GM19238 (cell line): ENCODE measurements around the gene MYL11.
A peak's percentile ranks its signal among the peaks of the same experiment; 100 is the strongest.
"Not testable (repeated sequence)": the region's sequence is repeated elsewhere in the genome, so short reads cannot be mapped to it uniquely, and the experiment has no call there.

Source experiments
- DNase-seq: peaks from one replicate; pipeline ENCODE4 v3.0.0; 2011; ENCODE audit warnings: low spot score; ENCODE audit not compliant: insufficient read length

The MYL11 gene

DNA sequence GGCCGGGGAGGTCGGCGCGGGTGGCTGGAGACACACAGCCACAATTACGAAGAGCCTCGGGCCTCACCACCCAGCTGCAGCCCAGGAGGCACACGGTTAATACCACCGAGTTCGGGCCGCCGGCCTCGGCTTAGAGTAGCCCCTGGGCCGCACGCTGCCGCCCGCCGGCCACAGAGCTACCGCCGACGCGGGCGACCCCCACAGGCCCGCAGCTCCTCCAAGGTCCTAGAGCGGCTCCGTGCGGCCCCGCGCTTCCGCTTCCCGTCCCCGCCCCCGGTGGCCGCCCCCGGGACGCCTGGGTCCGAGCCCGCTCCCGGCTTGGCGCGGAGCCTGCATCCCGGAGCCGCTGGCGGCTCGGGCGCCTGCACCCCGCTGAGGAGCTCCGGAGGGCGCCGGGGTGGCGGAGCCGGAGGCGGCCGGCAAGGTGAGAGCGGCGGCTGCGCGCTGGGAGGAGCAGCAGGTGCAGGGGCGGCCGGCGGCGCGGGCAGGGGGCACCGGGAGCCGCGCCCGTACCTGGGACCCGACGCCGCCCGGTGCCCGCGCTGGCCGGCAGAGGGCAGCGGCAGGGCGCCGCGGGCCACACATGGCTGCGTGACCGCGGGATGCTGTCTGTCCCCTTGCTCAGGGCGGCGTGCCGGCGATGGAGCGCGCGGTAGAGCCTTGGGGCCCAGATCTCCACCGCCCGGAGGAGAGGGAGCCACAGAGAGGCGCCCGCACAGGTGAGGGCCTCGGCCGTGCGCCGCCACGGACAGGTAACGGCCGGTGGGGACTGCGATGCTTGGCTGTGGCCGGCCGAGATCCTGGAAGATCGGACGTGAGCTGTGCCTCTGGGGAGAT is 20.8 kb downstream of the MYL11 start, which contains the start of gene ZNF48:
ZNF48 (plus strand) TSS at position 266 of the 837 bp plus-strand sequence; CDS start at position 641, 375 bp downstream.
- peak; percentile 77 for DNase-seq

DNA sequence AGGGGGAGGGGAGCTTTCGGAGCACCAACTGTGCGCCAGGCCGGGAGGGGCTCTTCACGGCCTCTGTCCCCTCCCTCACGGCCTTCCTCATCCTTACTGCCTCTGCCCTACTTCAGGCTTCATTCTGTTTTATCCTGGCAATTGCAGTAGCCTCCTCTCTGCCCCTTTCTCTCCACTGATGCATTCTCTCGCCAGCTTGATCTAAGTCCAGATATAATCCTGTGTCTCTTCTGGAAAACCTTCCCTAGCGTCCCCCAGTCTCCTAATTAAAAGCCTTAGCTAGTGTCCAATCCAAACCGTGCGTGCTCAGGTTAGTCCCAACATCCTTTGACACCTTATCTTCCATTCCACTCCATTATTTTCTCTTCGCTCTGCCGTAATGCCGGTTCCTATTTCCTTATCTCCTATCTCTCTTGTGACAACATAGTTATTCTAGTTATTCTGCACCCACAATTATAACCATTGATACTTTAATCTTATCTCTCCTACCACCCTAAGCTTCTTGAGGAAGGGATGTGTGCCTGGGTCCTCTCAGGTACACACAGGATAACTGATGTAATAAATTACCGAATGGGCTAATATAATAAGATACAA is 21.5 kb downstream of the MYL11 start:
- no peak for DNase-seq

DNA sequence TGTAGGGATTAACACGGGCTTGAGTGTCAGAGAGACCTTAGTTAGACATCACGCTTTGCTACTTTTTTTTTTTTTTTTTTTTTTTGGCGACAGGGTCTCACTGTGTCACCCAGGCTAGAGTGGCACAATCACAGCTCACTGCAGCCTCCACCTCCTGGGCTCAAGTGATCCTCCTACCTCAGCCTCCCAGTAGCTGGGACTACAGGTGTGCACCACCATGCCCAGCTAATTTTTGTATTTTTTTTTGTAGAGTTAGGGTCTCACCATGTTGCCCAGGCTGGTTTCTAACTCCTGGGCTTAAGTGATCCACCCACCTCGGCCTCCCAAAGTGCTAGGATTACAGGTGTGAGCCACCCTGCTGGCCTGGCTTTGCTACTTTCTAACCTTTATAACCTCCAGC is 22.0 kb downstream of the MYL11 start:
- DNase-seq: not testable (repeated sequence)

DNA sequence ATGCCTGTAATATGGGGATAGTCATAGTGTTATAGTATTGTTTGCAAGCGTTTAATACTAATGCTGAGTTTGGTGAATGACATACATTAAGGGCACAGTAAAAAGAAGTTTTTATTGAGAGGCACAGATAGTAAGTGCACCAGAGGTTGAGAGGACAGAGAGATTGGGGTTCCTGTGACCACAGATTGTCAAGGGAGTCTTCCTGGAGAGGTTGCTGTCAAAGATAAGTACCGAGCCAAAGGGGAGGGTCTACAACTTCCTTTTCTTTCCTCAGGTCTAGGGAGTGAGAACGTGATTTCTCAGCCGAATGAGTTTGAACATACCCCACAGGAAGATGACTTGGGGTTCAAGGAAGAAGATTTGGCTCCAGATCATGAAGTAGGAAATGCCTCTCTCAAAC is 22.5 kb downstream of the MYL11 start:
- no peak for DNase-seq

DNA sequence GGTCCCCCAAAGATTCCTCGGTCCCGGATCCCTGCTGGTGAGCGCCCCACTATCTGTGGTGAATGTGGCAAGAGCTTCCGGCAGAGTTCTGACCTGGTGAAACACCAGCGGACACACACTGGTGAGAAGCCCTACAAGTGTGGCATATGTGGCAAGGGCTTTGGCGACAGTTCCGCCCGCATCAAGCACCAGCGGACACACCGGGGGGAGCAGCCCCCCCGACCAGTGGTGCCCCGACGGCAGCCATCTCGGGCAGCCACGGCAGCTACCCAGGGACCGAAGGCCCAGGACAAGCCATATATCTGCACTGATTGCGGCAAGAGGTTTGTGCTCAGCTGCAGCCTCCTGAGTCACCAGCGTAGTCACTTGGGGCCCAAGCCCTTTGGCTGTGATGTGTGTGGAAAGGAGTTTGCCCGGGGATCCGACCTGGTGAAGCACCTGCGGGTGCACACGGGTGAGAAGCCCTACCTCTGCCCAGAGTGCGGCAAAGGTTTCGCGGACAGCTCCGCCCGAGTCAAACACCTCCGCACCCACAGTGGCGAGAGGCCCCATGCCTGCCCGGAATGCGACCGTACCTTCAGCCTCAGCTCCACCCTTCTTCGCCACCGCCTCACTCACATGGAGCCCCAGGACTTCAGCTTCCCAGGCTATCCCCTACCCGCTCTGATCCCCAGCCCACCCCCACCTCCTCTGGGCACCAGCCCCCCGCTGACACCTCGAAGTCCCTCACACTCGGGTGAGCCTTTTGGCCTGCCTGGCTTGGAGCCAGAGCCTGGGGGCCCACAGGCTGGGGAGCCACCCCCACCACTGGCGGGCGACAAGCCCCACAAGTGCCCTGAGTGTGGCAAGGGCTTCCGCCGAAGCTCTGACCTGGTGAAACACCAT is 23.4 kb downstream of the MYL11 start:
- DNase-seq: no peak

DNA sequence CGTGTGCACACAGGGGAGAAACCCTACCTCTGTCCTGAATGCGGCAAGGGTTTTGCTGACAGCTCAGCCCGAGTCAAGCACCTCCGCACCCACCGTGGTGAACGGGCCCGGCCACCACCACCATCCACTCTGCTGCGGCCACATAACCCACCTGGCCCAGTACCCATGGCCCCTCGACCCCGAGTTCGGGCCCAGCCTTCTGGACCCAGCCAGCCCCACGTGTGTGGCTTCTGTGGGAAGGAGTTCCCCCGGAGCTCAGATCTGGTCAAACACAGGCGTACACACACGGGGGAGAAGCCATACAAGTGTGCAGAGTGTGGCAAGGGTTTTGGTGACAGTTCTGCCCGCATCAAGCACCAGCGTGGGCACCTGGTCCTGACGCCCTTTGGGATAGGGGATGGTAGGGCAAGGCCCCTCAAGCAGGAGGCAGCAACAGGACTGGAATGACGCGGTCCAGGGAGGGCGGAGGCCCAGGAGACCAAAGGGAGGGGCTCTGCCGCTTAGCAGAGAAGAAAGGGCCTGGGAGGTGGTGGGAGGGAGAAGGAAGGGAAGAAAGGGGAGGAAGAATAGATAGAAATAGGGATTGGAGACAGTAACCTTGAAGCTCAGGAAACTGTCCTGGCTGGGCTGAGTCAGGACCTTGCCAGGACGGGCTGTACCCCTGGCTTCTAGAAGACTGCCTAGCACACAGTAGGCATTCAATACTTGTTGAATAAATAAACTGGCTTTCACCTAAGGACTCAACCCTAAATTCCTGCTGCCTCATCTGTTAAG is 24.2 kb downstream of the MYL11 start:
- no peak for DNase-seq

DNA sequence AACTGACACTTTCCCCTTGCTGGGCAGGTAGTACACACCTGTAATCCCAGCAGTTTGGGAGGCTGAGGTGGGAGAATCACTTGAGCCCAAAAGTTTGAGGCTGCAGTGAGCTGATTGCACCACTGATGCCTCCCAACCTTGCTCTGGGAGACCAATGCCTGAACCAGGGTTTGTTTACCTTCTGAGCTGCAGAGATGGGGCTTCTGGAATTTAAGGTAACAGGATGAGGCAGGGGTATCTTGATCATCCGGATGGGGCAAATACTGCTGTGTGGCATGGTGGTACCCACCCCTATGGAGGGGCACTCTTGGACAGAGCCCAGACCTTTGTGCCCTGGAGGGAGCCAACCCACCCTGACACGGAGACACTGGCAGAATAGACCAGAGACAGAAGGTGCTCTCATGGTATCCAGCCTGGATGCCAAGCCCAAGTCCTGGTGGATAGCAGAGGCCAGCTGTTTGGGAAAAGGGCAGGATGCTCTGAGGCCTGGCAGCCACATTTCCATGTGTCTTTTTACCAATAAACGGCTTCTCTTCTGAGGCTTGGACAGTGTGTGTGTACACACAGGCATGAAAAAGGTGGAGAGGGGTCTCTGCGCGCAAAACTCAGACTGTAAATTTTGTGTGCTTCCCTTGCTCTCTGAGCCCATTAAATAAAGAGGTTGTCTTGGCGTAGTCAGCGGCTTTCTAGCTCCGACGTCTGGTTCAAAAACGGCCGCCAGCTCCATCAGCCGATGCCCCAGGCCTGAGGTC is 25.0 kb downstream of the MYL11 start:
- DNase-seq: no peak

DNA sequence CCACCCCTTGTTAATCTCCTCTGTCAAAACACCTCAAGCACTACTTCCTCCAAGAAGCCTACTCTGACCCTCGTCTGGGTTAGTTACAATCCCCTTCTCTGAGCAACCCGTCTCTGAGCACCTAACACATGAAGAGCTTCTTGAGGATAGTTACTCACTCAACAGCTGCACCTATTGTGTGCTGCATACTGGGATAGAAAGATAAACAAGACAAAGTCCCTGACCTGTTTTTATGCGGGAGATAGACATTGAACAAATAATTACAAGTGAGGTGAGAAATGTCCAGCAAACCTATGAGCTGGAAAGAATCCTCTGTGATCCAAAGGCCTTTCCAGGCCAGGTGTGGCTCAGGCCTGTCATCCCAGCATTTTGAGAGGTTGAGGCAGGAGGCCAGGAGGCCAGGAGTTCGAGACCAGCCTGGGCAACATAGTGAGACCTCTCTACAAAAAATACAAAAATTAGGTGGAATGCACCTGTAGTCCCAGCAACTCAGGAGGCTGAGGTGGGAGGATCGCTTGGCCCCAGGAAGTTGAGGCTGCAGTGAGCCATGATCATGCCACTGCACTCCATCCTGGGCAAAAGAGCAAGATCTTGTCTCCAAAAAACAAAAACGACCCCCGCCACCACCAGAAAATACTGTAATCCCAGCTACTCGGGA is 27.3 kb downstream of the MYL11 start:
- no peak for DNase-seq

DNA sequence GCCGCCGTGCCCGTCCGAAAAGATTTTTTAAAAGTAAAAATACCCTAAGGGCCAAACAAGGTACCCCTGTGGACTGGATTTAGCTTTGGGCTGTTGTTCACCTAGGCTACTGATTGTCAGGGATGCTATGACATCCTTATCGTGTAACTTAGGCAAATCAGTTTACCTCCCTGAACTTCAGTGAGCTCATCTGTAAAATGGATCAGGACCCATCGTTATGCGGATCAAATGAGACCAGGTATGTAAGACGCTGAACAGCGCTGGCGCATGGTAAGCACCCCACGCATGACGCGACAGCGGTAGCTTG is 32.1 kb downstream of the MYL11 start:
- no peak for DNase-seq

DNA sequence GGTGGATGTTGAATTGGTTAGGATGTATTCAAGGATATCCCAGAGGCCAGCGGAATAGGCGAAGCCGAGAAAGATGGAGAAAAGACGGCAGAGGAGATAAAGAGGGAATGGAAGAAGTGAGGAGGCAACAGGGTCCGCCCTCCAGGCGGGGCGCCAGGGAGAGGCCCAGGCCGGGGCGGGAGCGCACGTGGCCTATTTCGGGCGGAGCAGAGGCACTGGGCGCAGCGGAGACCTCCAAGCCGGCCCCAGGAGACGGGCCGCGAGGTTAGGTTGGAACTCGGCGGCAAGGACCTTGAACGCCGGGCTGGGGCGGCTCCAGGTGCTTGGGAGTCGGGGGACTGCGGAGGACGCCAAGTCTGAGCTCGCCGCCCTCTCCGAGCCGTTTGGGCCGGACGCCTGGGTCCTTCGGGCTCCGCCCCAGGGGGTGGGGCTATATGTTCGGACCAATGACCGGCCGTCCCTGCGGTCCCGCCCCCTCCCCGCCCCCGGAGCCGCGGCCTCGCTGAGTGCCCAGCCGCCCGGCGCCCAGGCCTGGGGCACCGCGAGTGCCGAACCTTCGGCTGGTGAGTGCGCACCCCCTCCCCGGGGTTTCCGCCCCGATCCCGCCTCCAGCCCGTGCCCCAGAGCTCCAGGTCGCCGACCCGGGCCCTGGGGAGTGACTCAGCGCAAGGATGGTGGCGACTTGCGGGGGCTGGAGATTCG is 32.7 kb downstream of the MYL11 start, which contains the start of gene ZNF771:
ZNF771 (plus strand) TSS at position 505 of the 702 bp plus-strand sequence. CDS start 448 bp downstream, outside the sequence.
- peak; percentile 85 for DNase-seq

DNA sequence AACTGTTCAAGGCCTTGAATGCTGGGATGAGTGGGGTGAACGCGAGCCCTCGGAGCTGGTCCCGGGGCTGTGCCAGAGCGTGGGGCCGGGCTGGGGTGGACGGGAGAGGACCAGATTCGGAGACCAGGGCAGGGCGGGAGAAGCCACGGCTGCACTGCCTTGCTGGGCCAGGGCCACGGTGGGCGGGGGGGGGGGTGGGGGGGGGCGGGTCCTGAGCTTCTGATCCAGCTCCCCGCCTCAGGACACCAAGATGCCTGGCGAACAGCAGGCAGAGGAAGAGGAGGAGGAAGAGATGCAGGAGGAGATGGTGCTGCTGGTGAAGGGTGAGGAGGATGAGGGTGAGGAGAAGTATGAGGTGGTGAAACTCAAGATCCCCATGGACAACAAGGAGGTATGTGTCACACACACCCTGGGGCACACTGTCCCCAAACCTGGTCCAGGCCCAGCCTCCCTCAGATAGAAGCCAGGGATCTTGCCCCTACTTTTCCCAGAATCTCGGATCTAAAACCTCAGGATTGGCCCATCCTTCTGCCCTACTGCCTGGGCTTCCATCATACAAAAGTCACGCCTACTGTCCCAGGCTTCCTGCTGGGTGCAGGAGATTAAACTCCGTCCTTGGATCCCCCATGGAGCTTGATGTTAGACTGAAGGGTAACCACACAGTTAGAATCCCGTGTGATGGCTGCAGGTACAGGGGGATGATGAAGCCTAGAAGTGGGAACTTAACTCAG is 33.4 kb downstream of the MYL11 start:
- no peak for DNase-seq

DNA sequence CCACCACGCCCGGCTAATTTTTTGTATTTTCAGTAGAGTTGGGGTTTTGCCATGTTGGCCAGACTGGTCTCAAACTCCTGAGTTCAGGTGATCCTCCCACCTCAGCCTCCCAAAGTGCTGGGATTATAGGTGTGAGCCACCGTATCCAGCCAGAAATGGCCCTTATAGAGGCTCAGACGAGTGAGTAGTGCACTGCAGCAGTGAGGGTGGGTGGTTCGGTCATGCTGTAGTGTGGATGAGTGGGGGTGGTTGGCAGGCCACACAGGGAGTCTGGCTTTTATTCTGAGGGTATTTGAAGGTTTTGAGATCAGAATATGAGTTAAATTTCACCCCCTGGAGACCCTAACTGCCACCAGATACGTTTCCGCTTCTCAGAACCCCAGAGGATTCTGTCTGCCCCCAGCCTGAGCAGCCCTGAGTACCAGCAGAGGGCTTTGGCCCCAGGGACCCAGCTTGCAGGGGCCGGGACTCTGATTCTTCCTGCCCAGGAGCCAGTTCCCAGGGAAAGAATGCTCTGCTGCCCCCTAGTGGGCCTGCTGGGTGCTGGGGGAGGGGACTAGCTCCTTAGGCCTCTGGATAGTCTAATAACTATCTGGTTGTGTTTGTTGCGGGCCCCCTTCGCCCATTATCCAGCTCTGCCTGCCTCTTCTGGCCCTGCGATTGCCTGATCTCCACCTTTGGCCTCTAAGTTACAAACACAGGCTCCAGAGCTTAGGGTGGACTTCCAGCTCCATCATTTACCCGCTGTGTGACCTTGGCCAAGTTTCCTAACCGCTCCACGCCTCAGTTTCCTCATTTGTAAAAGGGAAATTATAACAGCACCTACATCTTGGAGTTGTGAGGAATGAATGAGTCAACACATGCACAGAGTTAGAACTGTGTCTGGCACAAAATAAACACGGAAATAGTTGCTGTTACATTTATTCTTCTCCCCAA is 34.8 kb downstream of the MYL11 start:
- DNase-seq: peak; percentile 88

DNA sequence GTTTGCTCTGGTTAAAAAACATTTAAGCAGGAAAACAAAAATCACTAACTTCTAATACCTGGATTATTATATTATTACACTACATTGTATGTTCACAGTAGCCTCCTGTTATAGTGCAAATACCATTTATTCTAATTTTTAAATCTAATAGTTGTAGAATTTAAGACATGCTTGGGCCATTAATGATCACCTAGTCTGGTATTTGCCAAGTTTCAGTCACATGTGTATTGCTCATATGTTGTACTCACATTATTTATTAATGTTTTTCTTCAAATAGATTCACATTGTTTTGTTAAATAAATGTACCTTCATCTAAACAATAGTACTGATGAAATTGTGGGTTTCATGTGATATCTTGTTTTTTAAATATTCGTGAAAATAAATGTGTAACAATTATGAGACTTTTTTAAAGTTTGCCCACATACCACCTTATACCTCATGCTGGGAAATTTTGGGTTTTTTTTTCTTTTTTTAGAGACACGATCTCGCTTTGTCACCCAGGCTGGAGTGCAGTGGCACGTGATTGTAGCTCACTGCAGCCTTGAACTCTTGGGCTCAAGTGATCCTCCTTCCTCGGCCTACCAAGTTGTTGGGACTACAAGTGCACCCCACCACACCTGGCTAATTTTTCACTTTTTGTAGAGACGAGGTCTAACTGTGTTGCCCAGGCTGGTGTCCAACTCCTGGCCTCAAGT is 38.7 kb downstream of the MYL11 start:
- no peak for DNase-seq

DNA sequence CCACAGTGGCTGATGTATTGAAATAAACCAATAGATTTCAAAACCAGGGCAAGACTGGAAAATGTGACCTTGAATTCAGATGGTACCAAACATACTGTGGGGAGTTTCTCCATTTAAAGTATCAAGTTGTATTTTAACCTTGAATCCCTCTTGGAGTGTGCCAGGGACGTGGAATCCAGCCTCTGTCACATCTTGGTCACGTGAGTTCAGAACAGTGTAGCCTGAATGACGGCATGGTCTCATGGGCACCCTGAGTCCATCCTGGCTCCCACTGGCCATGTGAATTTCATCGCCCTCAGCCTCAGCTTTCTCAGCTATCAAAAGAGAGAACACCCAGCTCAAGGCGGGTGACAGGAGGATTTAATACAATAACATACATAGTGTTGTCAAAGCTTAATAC is 39.6 kb downstream of the MYL11 start:
- no peak for DNase-seq

DNA sequence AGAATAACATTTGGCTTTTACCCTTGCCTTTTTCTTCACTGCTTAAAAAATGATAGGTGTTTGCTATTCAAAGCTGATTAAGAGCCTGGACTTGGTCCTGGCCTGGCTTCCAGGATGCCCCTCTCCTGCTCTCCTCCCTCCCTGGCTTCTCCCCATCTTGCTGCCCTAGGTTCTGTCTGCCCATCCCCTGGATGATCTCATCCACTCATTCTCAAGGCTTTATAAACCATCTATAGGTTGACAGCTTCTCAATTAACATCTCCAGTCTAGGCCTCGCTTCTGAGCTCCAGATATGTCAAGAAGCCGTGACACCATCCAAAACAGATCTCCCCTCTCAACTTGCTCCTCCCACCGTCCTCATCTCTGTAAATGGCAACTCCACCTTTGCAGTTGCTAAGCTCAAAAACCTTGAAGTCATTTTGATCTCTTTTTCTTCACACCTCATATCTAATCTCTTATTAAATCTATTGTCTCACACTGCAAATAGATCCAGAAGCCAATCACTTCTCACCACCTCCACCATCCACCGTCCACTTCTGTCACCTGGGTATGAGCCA is 41.5 kb downstream of the MYL11 start:
- no peak for DNase-seq
